Smooth muscle cell (in vitro differentiated cells): ENCODE data around the gene WHRN. TPM values are rescaled to one million over a fixed set of nuclear protein-coding genes. Genes with fewer than 3 reads are reported as not detected.

Experiments
- DNase-seq: peaks from one replicate; lab custom pipeline; 2025; ENCODE audit not compliant: unreplicated experiment; lab: John Stamatoyannopoulos, UW
- H2AFZ ChIP-seq: fragments of 200-600 bp; sonication (generic); 2 replicates; pipeline ENCODE4 v1.6.0; 2016; ENCODE audit warnings: antibody characterized with exemption, low read depth, mild to moderate bottlenecking
- H3F3A ChIP-seq: fragments of 200-600 bp; sonication (generic); 2 replicates; pipeline ENCODE4 v1.6.0; 2017; ENCODE audit warnings: antibody characterized with exemption, low read depth
- H3K27ac ChIP-seq: fragments of 200-600 bp; sonication (generic); 2 replicates; pipeline ENCODE4 v1.5.1; 2016; ENCODE audit warnings: low read depth, mild to moderate bottlenecking
- H3K27me3 ChIP-seq: fragments of 200-600 bp; sonication (generic); 2 replicates; pipeline ENCODE4 v1.6.1; 2016; ENCODE audit warnings: low read depth, mild to moderate bottlenecking
- H3K36me3 ChIP-seq: fragments of 200-600 bp; sonication (generic); 2 replicates; pipeline ENCODE4 v1.5.1; 2016; ENCODE audit warnings: low read depth
- H3K4me1 ChIP-seq: fragments of 200-600 bp; sonication (generic); 2 replicates; pipeline ENCODE4 v1.5.1; 2016; ENCODE audit warnings: low read depth
- H3K4me2 ChIP-seq: fragments of 200-600 bp; sonication (generic); 2 replicates; pipeline ENCODE4 v1.6.0; 2016; ENCODE audit warnings: mild to moderate bottlenecking
- H3K4me3 ChIP-seq: fragments of 200-600 bp; sonication (generic); 2 replicates; pipeline ENCODE4 v1.5.1; 2016; ENCODE audit warnings: mild to moderate bottlenecking
- H3K79me2 ChIP-seq: fragments of 200-600 bp; sonication (generic); 2 replicates; pipeline ENCODE4 v1.6.0; 2016; ENCODE audit warnings: low read depth, mild to moderate bottlenecking
- H3K9ac ChIP-seq: fragments of 200-600 bp; sonication (generic); 2 replicates; pipeline ENCODE4 v1.6.0; 2016; ENCODE audit warnings: low read depth
- H3K9me3 ChIP-seq: fragments of 200-600 bp; sonication (generic); replicated peaks from 2 replicates; pipeline ENCODE4 v1.5.1; 2016; ENCODE audit warnings: low read depth
- H4K20me1 ChIP-seq: fragments of 200-600 bp; sonication (generic); 2 replicates; pipeline ENCODE4 v1.6.0; 2016; ENCODE audit warnings: low read depth
- WGBS: methylation state at CpG from one replicate; pipeline ENCODE4 v1.1.7; 2016; ENCODE audit warnings: low lambda C conversion rate; 5-methylcytosine and 5-hydroxymethylcytosine counted together
- polyA plus RNA-seq: library from polyadenylated mRNA; unstranded; fragments of >200 nt; fragmentation: Nextera tagmentation; extraction: Ambion mirVana; gene quantifications from 2 replicates; pipeline ENCODE4 v1.2.1, GENCODE V29; 2016
- total RNA-seq: library from RNA; depleted of rRNA; stranded (reverse); fragments of >200 nt; gene quantifications from 2 replicates; pipeline ENCODE4 v1.2.3, GENCODE V29; 2014
- TF ChIP-seq, protein P1 (sequence below): fragments of 200-600 bp; sonication (generic); IDR thresholded peaks from 2 replicates; pipeline ENCODE4 v1.5.1; 2017; ENCODE audit warnings: borderline replicate concordance, mild to moderate bottlenecking, antibody characterized with exemption; ENCODE audit not compliant: insufficient read depth, poor library complexity, severe bottlenecking

Gene WHRN
- total and polyA plus RNA-seq, 2 experiments from 2014 or later = 3.6 to 12.9 TPM

DNA sequence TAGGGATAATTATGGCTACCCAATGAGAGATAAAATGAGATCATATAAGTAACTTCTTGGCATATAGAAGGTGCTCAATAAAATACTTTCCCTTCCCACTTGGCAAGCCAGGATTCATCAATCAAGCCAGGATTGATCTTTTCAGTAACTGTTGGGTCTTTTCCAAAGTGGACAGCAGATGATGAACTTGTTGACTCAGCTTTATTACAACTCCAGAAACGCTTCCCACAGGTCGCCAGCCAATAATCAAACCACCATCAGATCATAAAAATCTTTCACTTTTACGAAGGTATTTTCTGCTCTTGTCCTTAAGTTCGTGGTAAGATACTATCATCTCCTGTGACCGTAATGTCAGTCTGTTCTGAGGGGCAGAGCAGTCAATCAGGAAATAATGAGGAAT is 39.8 kb upstream of the WHRN start:
- Histone ChIP-seq H3K4me2 (no peak overlapping the region), H3K27me3 (no peaks in the 10 kb centered on the region), H3K9ac (no peak overlapping the region), H3K36me3 (no peaks in the 10 kb centered on the region), H2AFZ (no peak overlapping the region), H3F3A (no peaks in the 10 kb centered on the region), H3K4me1 (no peaks in the 10 kb centered on the region), H3K4me3 (no peak overlapping the region), H3K27ac (no peak overlapping the region), H4K20me1 (no peaks in the 10 kb centered on the region), H3K79me2 (no peaks in the 10 kb centered on the region), H3K9me3 (no peaks in the 10 kb centered on the region)
- TF ChIP-seq, protein P1, sequence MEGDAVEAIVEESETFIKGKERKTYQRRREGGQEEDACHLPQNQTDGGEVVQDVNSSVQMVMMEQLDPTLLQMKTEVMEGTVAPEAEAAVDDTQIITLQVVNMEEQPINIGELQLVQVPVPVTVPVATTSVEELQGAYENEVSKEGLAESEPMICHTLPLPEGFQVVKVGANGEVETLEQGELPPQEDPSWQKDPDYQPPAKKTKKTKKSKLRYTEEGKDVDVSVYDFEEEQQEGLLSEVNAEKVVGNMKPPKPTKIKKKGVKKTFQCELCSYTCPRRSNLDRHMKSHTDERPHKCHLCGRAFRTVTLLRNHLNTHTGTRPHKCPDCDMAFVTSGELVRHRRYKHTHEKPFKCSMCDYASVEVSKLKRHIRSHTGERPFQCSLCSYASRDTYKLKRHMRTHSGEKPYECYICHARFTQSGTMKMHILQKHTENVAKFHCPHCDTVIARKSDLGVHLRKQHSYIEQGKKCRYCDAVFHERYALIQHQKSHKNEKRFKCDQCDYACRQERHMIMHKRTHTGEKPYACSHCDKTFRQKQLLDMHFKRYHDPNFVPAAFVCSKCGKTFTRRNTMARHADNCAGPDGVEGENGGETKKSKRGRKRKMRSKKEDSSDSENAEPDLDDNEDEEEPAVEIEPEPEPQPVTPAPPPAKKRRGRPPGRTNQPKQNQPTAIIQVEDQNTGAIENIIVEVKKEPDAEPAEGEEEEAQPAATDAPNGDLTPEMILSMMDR = no peak
- WGBS = 60% methylated on average over 5 of the region's 5 CpGs
- no peak for DNase-seq

DNA sequence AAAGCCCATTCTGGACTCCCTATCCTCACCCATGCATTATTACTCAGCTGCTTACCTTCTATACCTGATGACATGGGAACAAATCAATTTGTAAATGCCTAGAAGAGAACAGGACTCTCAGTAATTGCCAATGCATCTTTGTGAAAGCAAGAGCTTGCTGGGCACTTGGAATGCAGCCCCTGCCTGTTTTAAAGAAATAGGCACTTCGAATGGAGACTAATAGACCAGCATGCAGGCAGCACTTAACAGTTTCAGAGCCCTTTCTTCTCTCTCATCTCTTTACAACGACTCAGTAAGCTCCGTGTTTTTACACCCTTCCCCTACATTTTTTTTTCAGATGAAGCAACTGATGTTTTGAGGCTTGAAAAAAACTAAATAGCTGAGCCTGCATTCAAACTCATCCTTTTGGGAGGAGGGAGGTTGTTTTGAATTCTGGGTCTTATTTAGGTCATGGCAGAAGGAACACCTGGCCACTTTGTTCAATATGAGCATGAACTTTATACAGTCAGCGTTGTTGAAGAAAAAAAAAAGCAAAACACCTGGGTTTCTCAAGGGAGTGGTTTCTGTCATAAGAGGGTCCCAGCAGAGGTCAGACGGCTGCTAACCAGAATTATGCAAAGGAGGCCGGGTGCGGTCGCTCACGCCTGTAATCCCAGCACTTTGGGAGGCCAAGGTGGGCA is 34.6 kb upstream of the WHRN start:
- TF ChIP-seq, protein P1 = no peak
- no peaks in the 10 kb centered on the region for H3K27me3 ChIP-seq
- no peaks in the 10 kb centered on the region for H3F3A ChIP-seq
- WGBS = 63% methylated on average over 9 of the region's 9 CpGs
- H3K4me3 ChIP-seq = no peak overlapping the region
- H3K36me3 ChIP-seq = no peaks in the 10 kb centered on the region
- no peaks in the 10 kb centered on the region for H3K9me3 ChIP-seq
- H3K27ac ChIP-seq = no peak overlapping the region
- no peak overlapping the region for H3K9ac ChIP-seq
- H2AFZ ChIP-seq = no peak overlapping the region
- no peak overlapping the region for H3K4me2 ChIP-seq
- no peaks in the 10 kb centered on the region for H4K20me1 ChIP-seq
- DNase-seq = no peak
- no peaks in the 10 kb centered on the region for H3K4me1 ChIP-seq
- H3K79me2 ChIP-seq = no peaks in the 10 kb centered on the region

- no peaks in the 10 kb centered on the region for H3K9me3 ChIP-seq
- H3K4me1 ChIP-seq = no peaks in the 10 kb centered on the region
- no peak overlapping the region for H3K4me3 ChIP-seq
- H3K27ac ChIP-seq = no peak overlapping the region
- TF ChIP-seq, protein P1 = no peak
- no peak overlapping the region for H3K4me2 ChIP-seq
- H4K20me1 ChIP-seq = no peaks in the 10 kb centered on the region
- no peak overlapping the region for H3K9ac ChIP-seq
- no peaks in the 10 kb centered on the region for H3K79me2 ChIP-seq
- H2AFZ ChIP-seq = no peak overlapping the region
- no peaks in the 10 kb centered on the region for H3K27me3 ChIP-seq
- DNase-seq = no peak
- H3F3A ChIP-seq = no peaks in the 10 kb centered on the region
- 34% methylated on average over 5 of the region's 5 CpGs for WGBS
- no peaks in the 10 kb centered on the region for H3K36me3 ChIP-seq
Measured at GRCh38 chr9:114538241-114538640, 33.0 kb upstream of the WHRN start.
